ENCODE data around the gene INAFM2.

Gene INAFM2

GRCh38 chr15:40281057-40281800 is 42.3 kb upstream of the INAFM2 start:
- TF ChIP-seq CTCF (IDR thresholded peaks at IDR 0.05; ENCODE audit: low read length) (no peak), EZH2 (IDR thresholded peaks at IDR 0.05; ENCODE audit: borderline replicate concordance, low read length) (no peak)
- no peak overlapping the region for H2AFZ ChIP-seq (ENCODE audit: low read length)
- no peaks in the 10 kb centered on the region for H3F3A ChIP-seq (ENCODE audit: insufficient read depth, low read length)
- H4K20me1 ChIP-seq (ENCODE audit: insufficient read depth, low read length): no peaks in the 10 kb centered on the region
- H3K27ac ChIP-seq (ENCODE audit: low read depth, low read length, poor library complexity, severe bottlenecking): no peak overlapping the region
- no peak overlapping the region for H3K4me3 ChIP-seq (ENCODE audit: low read depth, low read length, poor library complexity, severe bottlenecking)
- H3K27me3 ChIP-seq (ENCODE audit: insufficient read depth, low read length): no peaks in the 10 kb centered on the region; the same call in 1 of the 2 replicates
- no peaks in the 10 kb centered on the region for H3K36me3 ChIP-seq (ENCODE audit: insufficient read depth, low read length)
- no peaks in the 10 kb centered on the region for H3K9me2 ChIP-seq (ENCODE audit: low read depth, low read length)
- peaks cover 14% of the 10 kb centered on the region for H3K4me1 ChIP-seq (ENCODE audit: insufficient read depth, low read length, severe bottlenecking)
- no peak overlapping the region for H3K4me2 ChIP-seq (ENCODE audit: low read length)
- no peaks in the 10 kb centered on the region for H3K9me3 ChIP-seq (ENCODE audit: low read length)
- H3K9ac ChIP-seq (ENCODE audit: low read length): no peak overlapping the region
- H3K79me2 ChIP-seq (ENCODE audit: insufficient read depth, low read length): no peaks in the 10 kb centered on the region

GRCh38 chr15:40281801-40282146 is 41.7 kb upstream of the INAFM2 start:
- no peak for TF ChIP-seq EZH2 (IDR thresholded peaks at IDR 0.05; ENCODE audit: borderline replicate concordance, low read length)
- TF ChIP-seq CTCF (IDR thresholded peaks at IDR 0.05; ENCODE audit: low read length): no peak
- Histone ChIP-seq H3K36me3 (ENCODE audit: insufficient read depth, low read length) (no peaks in the 10 kb centered on the region), H2AFZ (ENCODE audit: low read length) (no peak overlapping the region), H3K27ac (ENCODE audit: low read depth, low read length, poor library complexity, severe bottlenecking) (no peak overlapping the region), H3K79me2 (ENCODE audit: insufficient read depth, low read length) (no peaks in the 10 kb centered on the region), H3K27me3 (ENCODE audit: insufficient read depth, low read length) (no peaks in the 10 kb centered on the region; the same call in 1 of the 2 replicates), H3K9ac (ENCODE audit: low read length) (no peak overlapping the region), H3K4me1 (ENCODE audit: insufficient read depth, low read length, severe bottlenecking) (peaks cover 14% of the 10 kb centered on the region), H3K9me3 (ENCODE audit: low read length) (no peaks in the 10 kb centered on the region), H3K9me2 (ENCODE audit: low read depth, low read length) (no peaks in the 10 kb centered on the region), H3F3A (ENCODE audit: insufficient read depth, low read length) (no peaks in the 10 kb centered on the region), H3K4me2 (ENCODE audit: low read length) (peak overlapping the region; percentile 73), H3K4me3 (ENCODE audit: low read depth, low read length, poor library complexity, severe bottlenecking) (peak overlapping the region; percentile 59), H4K20me1 (ENCODE audit: insufficient read depth, low read length) (no peaks in the 10 kb centered on the region)

GRCh38 chr15:40282147-40282868 is 41.2 kb upstream of the INAFM2 start:
- Histone ChIP-seq H2AFZ (ENCODE audit: low read length) (no peak overlapping the region), H3K9ac (ENCODE audit: low read length) (peak overlapping the region; percentile 14; the same call in 1 of the 2 replicates), H3K4me1 (ENCODE audit: insufficient read depth, low read length, severe bottlenecking) (peaks cover 14% of the 10 kb centered on the region), H3K9me2 (ENCODE audit: low read depth, low read length) (no peaks in the 10 kb centered on the region), H3K4me2 (ENCODE audit: low read length) (peak overlapping the region; percentile 73), H3K36me3 (ENCODE audit: insufficient read depth, low read length) (no peaks in the 10 kb centered on the region), H3K79me2 (ENCODE audit: insufficient read depth, low read length) (no peaks in the 10 kb centered on the region), H3F3A (ENCODE audit: insufficient read depth, low read length) (no peaks in the 10 kb centered on the region), H3K27ac (ENCODE audit: low read depth, low read length, poor library complexity, severe bottlenecking) (no peak overlapping the region), H3K9me3 (ENCODE audit: low read length) (no peaks in the 10 kb centered on the region), H3K4me3 (ENCODE audit: low read depth, low read length, poor library complexity, severe bottlenecking) (peak overlapping the region; percentile 59), H4K20me1 (ENCODE audit: insufficient read depth, low read length) (no peaks in the 10 kb centered on the region), H3K27me3 (ENCODE audit: insufficient read depth, low read length) (no peaks in the 10 kb centered on the region; the same call in 1 of the 2 replicates)
- TF ChIP-seq EZH2 (IDR thresholded peaks at IDR 0.05; ENCODE audit: borderline replicate concordance, low read length): no peak
- TF ChIP-seq CTCF (IDR thresholded peaks at IDR 0.05; ENCODE audit: low read length): peak; percentile 68

All from OCI-LY1 (cell line).